SH-SY5Y (cell line): Measurements from ENCODE around the gene ADAM19.

Experiments used
- GATA2 ChIP-seq: IDR thresholded peaks from 2 replicates; pipeline ENCODE4 v1.6.1; 2011; ENCODE audit warnings: mild to moderate bottlenecking, low read depth, low read length
- GATA3 ChIP-seq: IDR thresholded peaks from 2 replicates; pipeline ENCODE4 v1.6.1; 2011; ENCODE audit warnings: low read depth, mild to moderate bottlenecking, low read length, moderate library complexity

DNA sequence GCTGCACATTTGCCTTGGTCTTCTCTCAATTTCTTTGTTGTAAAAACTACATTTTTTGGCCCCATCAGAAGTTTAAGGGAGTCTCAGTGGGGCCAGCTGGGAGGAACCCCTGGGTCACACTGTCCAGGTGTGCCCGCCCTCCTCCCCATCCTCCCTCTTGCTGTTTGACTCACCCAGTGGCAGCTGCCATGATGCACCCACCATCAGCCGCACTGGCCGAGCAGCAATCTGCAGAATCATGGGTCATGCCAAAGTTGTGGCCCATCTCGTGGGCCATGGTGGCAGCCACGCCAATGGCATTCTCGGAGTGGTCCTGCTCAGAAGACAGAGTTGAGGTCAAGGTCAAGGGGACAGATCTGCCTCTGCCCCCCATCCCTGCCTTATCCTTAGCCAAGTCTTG, 70.1 kb downstream of the ADAM19 start:
- TF ChIP-seq GATA2 (no peak), GATA3 (no peak)
